HG02642 (cell line): ENCODE data around the gene HS3ST4.
A peak's percentile ranks its signal among the peaks of the same experiment; 100 is the strongest.
"Not testable (repeated sequence)": the region's sequence is repeated elsewhere in the genome, so short reads cannot be mapped to it uniquely, and the experiment has no call there.

Source experiments
- ATAC-seq: cut with Tn5 transposase; IDR thresholded peaks from one replicate; pipeline ENCODE4 v1.9.1; 2021; ENCODE audit warnings: mild to moderate bottlenecking; ENCODE audit not compliant: unreplicated experiment, poor library complexity

The HS3ST4 gene

DNA sequence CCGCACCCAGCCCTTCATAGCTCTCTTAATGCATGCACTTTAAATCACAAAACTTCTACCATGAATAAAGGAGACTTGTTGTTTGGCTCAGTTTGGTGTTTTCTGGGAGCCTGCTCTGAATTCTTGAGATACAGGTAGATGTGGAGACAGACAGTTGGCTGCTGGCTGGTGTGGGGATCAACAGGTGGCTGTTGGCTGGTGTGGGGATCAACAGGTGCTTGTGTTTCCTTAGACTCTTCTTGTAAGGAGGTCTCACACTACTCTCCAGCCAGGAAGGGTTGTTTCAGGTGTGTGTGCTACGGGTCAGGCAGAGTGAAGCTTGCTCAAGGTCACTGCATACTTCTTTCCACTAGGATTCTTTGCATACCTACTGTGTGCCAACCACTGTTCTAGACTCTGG is 265.9 kb downstream of the HS3ST4 start:
- ATAC-seq, result no peak

DNA sequence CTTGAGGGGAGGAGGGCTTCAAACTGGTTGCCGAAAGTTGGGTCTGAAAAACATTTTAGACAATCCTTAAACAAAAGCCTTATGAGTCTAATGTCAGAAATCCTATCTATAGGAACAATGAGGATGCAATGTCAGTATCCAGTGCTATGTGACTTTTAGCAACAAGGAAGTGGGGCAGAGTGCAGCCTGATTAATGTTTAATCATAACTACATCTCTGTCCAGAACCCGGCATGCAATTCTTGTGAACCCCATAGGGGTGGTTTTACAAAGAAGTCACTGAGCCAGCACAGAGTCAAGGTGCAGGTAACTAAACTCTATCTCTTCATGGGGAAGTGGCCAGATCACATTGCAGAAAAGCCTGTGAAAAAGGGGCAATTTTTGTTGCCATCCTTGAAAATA is 267.5 kb downstream of the HS3ST4 start:
- no peak for ATAC-seq

DNA sequence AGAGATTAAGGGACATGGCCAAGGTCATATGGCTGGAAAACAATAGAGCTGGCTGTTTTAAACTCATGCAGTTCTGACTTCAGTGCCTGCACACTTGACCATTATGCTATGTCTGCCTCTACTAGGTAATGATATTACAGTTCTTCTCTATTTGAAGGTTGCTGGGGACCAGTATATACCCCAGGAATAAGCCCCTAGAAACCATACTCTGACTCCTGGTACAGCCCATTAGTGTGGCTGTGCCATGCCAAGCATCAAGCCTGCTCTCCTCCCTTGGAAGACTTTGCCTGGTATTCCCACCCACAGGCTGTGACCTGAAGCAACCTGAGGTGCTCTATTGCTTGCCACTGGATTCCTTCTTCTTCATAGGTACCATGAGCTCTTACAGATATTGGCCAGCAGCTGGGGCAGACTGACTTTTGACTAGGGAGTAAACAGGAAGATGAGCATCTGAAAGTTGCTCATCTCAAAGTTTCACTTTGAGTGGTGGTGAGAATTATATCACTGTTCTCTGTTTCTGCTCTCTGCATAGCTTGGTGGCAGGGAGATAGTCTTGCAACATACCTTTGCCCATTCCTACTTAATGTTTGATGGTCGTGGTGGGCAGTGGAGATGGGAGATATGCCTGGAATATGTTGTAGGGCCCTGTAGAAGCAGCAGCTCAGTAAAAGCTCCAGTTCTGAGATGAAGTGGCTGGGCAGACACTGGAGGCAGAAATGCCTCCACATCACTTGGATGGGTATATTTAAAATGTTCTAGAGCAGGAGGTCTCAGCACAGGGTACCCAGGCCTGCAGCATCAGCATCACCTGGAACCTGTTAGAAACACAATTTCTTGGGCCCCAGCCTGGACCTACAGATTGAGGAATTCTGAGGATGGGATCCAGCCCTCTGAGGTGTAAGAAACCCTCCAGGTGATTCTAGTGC is 274.7 kb downstream of the HS3ST4 start:
- peak; percentile 87 for ATAC-seq

DNA sequence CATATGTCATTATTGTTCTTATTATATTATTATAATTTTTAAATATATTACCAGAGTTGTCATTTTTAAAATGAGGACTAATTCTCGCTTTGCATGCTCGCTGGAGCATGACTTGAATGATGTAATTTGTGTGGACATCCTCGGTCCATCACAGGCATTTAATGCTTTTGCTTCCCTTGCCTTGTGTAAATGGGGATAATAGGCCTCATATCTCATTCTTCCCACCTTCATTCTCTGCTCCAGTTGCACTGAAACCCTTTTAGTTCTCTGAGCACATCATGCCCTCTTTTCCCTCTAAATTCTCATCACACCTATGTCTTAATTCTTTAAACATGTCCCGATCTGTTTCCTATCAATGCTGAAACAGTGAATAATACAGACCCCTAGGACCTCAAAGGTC is 285.4 kb downstream of the HS3ST4 start:
- ATAC-seq, result no peak

DNA sequence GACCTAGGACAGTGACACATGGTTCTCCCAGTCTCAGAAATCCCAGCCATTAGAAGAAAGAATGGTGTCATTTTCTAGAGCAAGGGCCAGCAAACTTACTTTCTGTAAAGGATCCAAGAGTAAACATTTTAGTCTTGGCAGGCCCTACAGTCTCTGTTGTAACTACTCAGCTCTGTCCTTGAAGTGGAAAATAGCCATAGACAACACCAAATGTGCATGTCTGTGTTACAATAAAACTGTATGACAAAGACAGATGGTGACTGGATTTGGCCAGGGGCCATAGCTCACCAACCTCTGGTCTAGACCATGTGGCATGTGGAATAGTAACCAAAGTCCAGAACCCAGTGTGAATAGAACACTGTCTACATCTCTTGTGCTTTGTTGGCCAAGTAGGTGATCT is 286.5 kb downstream of the HS3ST4 start:
- ATAC-seq, result no peak

DNA sequence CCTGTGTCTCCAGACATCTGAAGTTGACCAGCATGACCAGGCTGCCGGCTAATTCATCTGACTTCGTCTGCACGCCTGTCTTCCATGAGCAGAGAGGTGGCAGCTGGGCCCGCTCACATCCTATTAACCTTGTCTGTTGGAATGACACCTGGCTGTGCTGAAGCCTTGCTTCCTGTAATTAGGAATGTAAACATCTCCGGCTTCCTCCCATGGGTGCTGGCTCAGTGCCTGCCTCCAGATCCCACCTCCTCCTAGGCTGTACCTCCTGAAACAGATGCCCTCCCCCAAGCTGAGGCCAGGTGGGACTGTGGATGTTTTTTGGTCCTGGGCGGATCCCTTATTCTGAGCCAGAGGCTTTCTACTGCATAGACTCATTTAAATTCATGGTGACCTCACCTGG is 296.3 kb downstream of the HS3ST4 start:
- no peak for ATAC-seq

DNA sequence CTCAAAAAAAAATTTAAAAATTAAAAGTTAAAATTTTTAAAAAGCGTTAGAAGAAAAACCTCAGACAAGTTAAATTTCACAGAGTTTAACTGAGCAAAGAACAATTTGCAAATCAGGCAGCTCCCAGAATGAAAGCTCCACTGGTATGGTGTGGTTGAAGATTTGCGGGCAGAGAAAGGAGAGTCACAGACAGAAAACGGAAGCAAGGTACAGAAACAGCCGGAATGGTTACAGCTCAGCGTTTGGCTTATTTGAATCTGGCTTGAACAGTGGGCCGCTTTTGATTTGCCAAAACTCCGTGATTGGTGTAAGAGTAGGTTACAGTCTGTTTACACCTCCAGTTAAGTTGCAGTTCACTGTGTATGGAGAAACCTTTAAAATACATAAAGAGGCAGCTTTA is 297.1 kb downstream of the HS3ST4 start:
- ATAC-seq, result no peak

DNA sequence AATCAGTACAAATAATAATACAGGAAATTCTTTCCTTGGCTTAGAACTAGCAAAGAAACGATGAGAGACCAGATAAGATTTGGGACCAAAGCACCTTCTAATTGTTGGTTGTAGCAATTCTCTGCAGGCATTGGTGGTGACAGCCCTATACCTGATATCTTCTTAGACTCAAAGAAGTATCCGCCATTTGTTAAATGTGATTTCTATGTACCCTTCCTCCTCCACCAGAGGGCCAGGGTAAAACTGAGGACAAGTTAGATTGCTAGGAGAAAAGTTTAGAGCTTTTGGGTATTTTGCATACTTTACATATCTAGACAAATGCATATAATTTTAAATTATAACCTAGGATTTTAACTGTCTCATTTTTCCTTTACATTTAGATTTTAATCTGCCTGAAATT is 304.3 kb downstream of the HS3ST4 start:
- ATAC-seq, result no peak

DNA sequence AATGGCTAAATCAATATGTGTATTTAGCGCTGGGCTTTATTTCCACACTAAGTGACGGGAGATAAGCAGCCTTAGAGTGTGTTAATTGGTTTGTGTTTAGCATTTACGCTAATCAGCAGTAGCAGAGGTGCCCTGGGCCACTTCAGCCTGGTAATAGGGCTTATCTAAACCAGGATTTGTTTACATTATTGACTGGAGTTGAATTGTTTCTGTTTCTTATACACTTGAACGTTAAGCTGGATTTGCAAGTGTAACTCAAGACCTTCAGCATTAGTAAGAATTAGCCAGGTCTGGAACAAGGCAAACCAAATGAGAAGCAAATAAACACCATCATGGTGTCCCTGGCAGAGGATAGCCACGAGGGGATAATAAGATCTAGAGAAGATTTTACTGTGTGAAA is 313.6 kb downstream of the HS3ST4 start:
- ATAC-seq, result no peak

DNA sequence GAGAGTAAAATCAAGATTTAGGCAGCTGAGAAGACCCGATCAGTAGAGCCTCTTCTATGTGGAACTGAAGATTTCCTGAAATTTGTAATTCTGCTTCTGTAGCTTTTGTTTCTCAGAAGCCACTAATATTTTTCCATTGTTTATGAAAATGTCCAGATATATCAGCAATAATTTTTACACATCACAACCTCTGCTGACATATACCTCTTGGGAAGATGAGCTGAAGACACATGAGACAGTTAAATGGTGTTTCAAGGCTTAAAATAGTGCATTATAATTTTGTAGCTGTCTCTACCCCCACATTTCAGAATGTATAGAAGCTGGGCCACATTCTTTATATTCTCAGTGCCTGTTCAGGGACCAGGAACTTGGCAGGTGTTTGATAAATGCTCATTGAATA is 320.6 kb downstream of the HS3ST4 start:
- no peak for ATAC-seq

DNA sequence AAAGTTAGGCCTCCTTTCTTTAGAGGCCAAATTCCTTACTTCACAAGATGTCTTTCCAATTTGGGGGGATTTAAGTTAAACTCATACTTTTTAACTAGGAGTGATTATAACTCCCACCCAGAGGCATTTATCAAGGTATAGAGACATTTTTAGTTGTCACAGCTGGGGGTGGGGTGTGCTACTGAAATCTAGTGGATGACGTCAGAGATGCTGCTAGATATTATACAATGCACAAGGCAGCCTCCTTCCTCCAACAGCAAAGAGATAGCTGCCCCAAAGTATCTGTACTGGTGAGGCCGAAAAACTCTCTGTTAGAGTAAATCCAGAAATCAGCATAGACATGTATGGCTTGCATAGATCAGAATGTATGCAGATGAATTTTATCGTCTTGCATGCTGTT is 324.0 kb downstream of the HS3ST4 start:
- ATAC-seq, result no peak

DNA sequence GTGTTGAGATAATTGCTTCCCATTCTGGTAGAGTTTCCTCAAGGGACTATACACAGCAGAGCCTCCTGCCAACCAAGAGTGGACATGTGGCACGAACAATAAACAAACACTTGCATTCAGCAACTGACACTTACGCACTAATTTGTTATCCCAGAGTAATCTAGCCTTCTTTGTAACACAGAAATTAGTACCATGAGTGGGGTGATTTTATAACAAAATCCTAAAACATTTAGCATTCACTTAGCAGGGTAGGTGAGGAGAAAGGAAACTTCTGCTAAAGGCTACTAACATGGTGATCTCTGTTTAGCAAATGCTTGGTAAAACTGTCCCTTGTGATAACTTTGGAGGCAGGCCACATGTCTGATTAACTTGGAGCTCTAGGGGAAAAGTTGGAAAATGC is 325.2 kb downstream of the HS3ST4 start:
- ATAC-seq, result no peak

DNA sequence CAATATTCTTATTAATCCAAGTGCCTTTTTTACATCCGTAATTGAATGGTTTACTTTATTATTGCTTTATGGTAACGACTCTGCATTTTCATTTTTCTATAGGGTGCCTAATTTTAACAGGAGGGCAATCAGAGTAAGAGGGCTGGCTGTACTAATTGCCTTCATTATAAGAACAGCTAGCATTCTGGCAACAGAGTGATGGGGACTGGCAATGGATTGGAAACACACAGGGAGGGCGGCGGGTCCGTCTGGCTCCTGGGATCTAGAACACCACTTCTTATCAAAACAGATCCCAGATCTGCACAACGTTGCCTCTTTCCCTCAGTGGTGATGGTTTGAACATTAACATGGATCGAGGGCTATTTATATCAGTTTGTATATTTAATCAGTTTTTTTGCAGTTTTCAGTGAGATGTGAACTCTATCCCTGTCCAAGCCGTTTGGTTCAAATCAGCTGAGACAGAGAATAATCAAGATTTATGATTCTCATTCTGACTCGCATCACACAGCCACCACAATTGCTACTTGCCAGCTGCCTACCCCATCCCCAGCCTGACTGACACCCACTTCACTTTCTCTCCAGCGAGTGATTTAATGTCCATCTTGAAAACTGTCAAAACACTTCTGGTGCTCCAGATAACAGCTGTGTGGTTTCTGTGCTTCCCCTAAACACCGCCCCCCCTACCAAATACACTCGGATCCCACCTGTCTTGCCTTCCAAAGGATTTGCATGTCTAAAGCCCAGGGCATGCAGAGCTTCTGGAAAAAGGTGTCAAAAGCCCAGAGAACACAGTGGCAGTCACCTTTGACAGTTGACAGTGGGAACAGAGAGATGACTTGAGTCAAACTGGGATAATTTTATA is 327.9 kb downstream of the HS3ST4 start:
- ATAC-seq, result no peak

DNA sequence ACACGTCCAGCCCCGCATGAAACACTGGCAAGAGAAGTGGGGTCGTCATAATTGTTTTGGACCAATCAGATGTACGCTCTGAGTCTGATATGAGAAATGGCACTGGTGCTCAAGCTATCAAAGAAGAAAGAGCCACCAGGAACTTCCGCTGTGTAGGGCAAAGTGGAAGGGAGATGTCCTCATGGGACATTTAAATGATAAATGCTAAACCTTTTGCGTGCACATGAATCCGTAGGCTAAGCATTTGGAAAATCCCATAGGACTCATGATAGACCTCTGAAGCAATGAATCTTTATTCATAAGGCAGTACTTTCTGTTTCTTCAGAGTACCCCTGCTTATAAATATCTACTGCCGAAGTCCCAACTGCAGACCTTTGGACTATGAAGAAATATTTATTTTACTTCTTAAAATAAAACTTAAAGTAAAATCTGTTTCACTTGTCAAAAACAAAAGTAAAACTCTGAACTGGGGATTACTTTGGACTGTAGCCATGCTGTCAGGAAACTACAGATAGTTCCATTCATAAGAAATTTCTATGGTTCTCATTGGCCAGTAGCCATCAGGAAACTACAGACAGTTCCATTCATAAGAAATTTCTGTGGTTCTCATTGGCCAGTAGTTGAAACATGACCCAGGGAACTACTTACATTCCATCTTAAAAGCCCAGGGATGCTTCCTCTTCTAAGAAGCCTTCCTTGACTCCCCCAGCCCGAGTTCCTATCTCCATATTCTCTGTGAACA is 335.1 kb downstream of the HS3ST4 start:
- ATAC-seq, result no peak

DNA sequence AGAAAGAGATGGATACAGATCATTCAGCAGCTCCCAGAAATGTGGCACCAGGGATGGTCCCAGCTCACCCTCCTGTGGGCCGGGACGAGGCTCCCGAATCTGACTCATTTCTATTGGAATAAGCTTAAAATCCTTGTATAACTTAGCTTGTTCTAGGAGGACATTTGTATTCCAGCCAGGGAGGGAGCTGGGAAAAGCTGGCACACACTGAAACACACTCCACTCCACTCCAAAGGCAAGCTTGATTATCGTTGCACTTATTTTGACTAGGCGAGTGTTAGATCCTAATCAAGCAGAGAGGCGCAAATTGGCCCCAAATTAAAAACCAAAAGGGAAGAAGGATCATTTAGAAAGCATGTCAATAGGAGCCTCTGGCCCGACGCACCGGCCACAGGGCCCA is 339.5 kb downstream of the HS3ST4 start:
- no peak for ATAC-seq

DNA sequence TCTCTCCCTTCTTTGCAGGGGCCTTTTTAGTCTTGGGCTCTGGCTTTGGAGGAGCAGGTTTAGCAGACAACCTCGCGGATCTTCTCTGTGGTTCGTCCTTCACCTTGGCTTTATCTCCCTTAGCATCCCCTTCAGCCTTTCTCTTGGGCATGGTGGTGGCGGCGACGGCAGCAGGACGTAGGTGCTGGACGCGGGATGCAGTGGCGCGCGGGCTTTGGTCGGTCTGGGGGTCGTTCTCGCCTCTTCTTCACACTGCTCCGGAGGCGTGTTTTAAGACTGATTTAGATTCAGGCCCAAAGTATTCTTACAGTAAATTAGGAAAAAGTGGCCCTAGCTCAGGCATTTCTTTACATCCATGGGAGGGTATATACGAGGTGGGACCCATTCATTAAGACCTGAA is 340.9 kb downstream of the HS3ST4 start:
- ATAC-seq, result not testable (repeated sequence)

DNA sequence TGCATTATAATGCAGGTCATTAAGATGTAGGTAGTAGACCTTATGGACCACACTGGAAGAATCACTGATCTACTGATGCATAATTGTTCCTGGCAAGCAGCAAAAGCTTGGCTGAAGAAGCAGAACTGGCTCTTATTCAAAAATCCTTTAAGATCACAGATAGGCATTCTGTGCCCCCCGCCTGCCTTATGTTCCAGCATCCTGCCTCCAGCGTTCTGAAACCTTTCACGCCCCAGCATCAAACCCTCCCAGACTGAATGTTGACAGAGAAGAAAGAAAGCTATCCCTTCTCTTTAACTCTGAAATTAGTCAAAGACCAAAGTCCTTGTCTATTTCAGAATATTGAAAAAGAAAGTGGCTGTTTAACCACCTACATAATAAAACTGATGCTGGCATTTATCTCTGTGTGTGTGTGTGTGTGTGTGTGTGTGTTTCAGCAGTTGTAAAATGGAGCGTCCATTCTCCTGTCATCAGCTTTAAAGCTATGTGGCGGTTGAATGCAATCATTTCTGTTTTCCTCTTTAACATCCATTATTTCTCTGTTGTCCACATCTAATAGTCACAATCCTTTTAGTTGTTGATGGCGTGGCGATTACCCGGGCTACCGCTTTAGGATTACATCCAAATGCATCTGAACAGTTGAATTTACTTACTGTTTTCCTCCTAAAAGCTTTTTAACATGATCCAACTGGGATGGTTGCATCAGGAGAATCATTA is 350.4 kb downstream of the HS3ST4 start:
- ATAC-seq, result no peak

DNA sequence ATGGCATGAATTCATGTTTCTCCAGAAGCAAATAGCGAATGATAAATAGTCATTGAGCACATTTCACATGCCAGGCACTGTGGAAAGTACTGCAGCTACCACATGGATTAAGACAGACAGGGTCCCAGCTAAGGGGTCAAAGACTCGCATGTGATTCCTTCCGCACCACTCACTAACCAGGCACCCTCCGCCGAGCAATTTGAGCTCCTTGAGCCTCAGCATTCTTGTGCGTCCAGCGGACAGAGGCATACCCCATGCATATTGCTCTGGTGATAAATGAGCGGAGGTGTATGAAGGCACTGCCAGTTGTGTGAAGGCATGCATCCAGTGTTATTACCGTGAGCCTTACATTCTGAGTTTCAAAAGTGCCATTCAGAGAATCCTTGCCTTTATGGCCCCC is 358.7 kb downstream of the HS3ST4 start:
- no peak for ATAC-seq

DNA sequence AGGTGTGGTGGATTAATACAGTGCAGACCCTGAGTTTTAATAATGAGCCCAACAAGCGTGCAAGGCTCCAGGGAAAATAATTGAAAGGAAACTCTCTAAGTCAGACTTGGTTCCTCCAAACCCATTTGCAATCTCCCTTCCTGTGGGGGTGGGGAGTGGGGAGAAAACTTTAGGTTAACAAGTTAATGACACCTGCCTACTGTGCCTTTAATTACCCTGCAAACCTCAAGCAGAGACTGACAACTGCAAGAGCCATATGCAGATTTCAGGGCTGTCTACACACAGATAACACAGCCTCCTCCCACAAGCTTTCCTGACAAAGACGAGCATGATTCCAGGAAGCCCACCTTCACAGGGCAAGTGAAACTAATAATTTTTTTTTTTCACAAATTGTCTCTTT is 359.3 kb downstream of the HS3ST4 start:
- no peak for ATAC-seq

DNA sequence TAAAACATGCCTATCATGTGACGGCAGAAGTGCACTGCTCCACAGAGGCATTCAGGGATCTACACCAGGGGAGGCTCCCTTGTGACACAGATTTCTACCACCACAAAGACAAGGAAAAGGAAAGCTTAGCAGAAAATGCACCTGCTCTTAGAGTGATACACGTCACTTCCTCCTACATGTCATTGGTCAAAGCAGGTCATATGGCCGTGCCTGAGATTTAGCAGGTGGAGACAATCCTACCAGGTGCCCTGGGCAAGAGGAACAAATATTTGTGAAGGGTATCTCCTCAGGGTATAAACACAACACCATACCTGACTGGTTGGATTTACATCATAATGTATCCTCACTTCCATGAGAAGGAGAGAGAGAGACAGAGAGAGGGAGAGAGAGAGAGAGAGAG is 362.1 kb downstream of the HS3ST4 start:
- no peak for ATAC-seq
